Stomach smooth muscle (tissue), 2 donors: Measurements from ENCODE around the gene SEPTIN1.
A peak's percentile ranks its signal among the peaks of the same experiment; 100 is the strongest.

Experiments
- H3K27ac ChIP-seq: one replicate; pipeline ENCODE4 v1.7.0; 2013; ENCODE audit warnings: mild to moderate bottlenecking, low read length, inconsistent platforms
- H3K27me3 ChIP-seq, 2 donors: one replicate each; pipeline ENCODE4 v1.7.0; 2013; ENCODE audit warnings: low read length in 2 of 2; ENCODE audit not compliant: insufficient read depth in 2 of 2, control insufficient read depth in 1 of 2
- H3K36me3 ChIP-seq, 2 donors: one replicate each; pipeline ENCODE4 v1.7.0; 2013; ENCODE audit warnings: low read length in 2 of 2; ENCODE audit not compliant: control insufficient read depth in 2 of 2, insufficient read depth in 2 of 2
- H3K4me1 ChIP-seq: one replicate; pipeline ENCODE4 v1.7.0; 2013; ENCODE audit warnings: low read length; ENCODE audit not compliant: control insufficient read depth, insufficient read depth
- H3K4me3 ChIP-seq, 2 donors: one replicate each; pipeline ENCODE4 v1.7.0; 2013; ENCODE audit warnings: low read length in 2 of 2
- H3K9ac ChIP-seq, 2 donors: one replicate each; pipeline ENCODE4 v1.7.0; 2013; ENCODE audit warnings: low read length in 2 of 2, mild to moderate bottlenecking in 1 of 2
- H3K9me3 ChIP-seq, 2 donors: one replicate each; pipeline ENCODE4 v1.7.0; 2013; ENCODE audit warnings: low read length in 2 of 2; ENCODE audit not compliant: control insufficient read depth in 2 of 2
- donor health status: healthy.
- donor health status: Pancreatic carcinoma.

SEPTIN1 gene

GRCh38 chr16:30374538-30374937, 7.8 kb downstream of the SEPTIN1 start, which contains the start of gene MYL11:
TSS of gene MYL11 (plus strand) at chr16:30374802. CDS start at chr16:30374858, 56 bp downstream.
- Histone ChIP-seq H3K36me3 (no peaks in the 10 kb centered on the region), H3K9me3 (no peaks in the 10 kb centered on the region), H3K9ac (no peak within 1 kb of the TSS), H3K4me3 (no peak within 1 kb of the TSS), H3K27me3 (no peaks in the 10 kb centered on the region), H3K4me1 (peaks cover 22% of the 10 kb centered on the region), H3K27ac (no peak within 1 kb of the TSS)

- no peaks in the 10 kb centered on the region for H3K36me3 ChIP-seq
- H3K27ac ChIP-seq, result no peak overlapping the region
- peaks cover 33% of the 10 kb centered on the region for H3K4me1 ChIP-seq
- H3K9me3 ChIP-seq, result no peaks in the 10 kb centered on the region
- no peak overlapping the region for H3K9ac ChIP-seq
- H3K27me3 ChIP-seq, result no peaks in the 10 kb centered on the region
- no peak overlapping the region for H3K4me3 ChIP-seq
These were observed 9.6 kb downstream of the SEPTIN1 start for GRCh38 chr16:30372725-30373124.

- H3K9me3 ChIP-seq, result no peaks in the 10 kb centered on the region
- peak overlapping the region; percentile 93 for H3K27ac ChIP-seq
- no peak overlapping the region for H3K9ac ChIP-seq
- H3K4me3 ChIP-seq, result no peak overlapping the region
- H3K36me3 ChIP-seq, result no peaks in the 10 kb centered on the region
- no peaks in the 10 kb centered on the region for H3K27me3 ChIP-seq
- H3K4me1 ChIP-seq, result peaks cover 34% of the 10 kb centered on the region
These were observed 10.2 kb downstream of the SEPTIN1 start for GRCh38 chr16:30372038-30372712.

- Histone ChIP-seq H3K4me3 (peak overlapping the region; percentile 80 to 88), H3K36me3 (no peaks in the 10 kb centered on the region), H3K27me3 (no peaks in the 10 kb centered on the region), H3K9me3 (no peaks in the 10 kb centered on the region), H3K27ac (peak overlapping the region; percentile 93), H3K4me1 (peaks cover 33% of the 10 kb centered on the region), H3K9ac (peak overlapping the region; percentile 84 to 86)
These were observed 11.0 kb downstream of the SEPTIN1 start for GRCh38 chr16:30371248-30371816.

GRCh38 chr16:30370456-30371247, 11.7 kb downstream of the SEPTIN1 start, which contains the start of gene TBC1D10B:
TSS of gene TBC1D10B (minus strand) at chr16:30370494. CDS start at chr16:30370183, 311 bp downstream.
- H3K4me3 ChIP-seq, result peak within 1 kb of the TSS; percentile 88 to 90
- no peaks in the 10 kb centered on the region for H3K27me3 ChIP-seq
- peaks cover 33% of the 10 kb centered on the region for H3K4me1 ChIP-seq
- H3K36me3 ChIP-seq, result peaks cover 0 to 2% of the 10 kb centered on the region in 2 donors
- no peaks in the 10 kb centered on the region for H3K9me3 ChIP-seq
- peak within 1 kb of the TSS; percentile 84 to 86 for H3K9ac ChIP-seq
- peak within 1 kb of the TSS; percentile 93 for H3K27ac ChIP-seq

GRCh38 chr16:30369938-30370455, 12.4 kb downstream of the SEPTIN1 start:
- H3K9ac ChIP-seq, result peak overlapping the region in 1 of 2 donors; percentile 81
- H3K4me1 ChIP-seq, result peaks cover 33% of the 10 kb centered on the region
- peak overlapping the region; percentile 37 for H3K27ac ChIP-seq
- H3K4me3 ChIP-seq, result peak overlapping the region; percentile 75 to 90
- H3K36me3 ChIP-seq, result peaks cover 4 to 9% of the 10 kb centered on the region in 2 donors
- H3K27me3 ChIP-seq, result no peaks in the 10 kb centered on the region
- no peaks in the 10 kb centered on the region for H3K9me3 ChIP-seq

- peak overlapping the region; percentile 37 for H3K27ac ChIP-seq
- H3K4me3 ChIP-seq, result peak overlapping the region; percentile 75 to 90
- no peaks in the 10 kb centered on the region for H3K9me3 ChIP-seq
- peaks cover 34% of the 10 kb centered on the region for H3K4me1 ChIP-seq
- peaks cover 10 to 16% of the 10 kb centered on the region in 2 donors for H3K36me3 ChIP-seq
- no peaks in the 10 kb centered on the region for H3K27me3 ChIP-seq
- peak overlapping the region; percentile 81 for H3K9ac ChIP-seq
These were observed 13.0 kb downstream of the SEPTIN1 start for GRCh38 chr16:30369091-30369937.

GRCh38 chr16:30368792-30369090, 13.6 kb downstream of the SEPTIN1 start:
- H3K9ac ChIP-seq, result peak overlapping the region; percentile 81
- peaks cover 10 to 18% of the 10 kb centered on the region in 2 donors for H3K36me3 ChIP-seq
- peak overlapping the region; percentile 75 to 90 for H3K4me3 ChIP-seq
- no peaks in the 10 kb centered on the region for H3K9me3 ChIP-seq
- H3K27me3 ChIP-seq, result no peaks in the 10 kb centered on the region
- peaks cover 34% of the 10 kb centered on the region for H3K4me1 ChIP-seq
- H3K27ac ChIP-seq, result peak overlapping the region; percentile 37

- H3K36me3 ChIP-seq, result peaks cover 11 to 18% of the 10 kb centered on the region in 2 donors
- peak overlapping the region; percentile 75 to 90 for H3K4me3 ChIP-seq
- H3K4me1 ChIP-seq, result peaks cover 34% of the 10 kb centered on the region
- no peaks in the 10 kb centered on the region for H3K9me3 ChIP-seq
- peak overlapping the region; percentile 37 for H3K27ac ChIP-seq
- H3K9ac ChIP-seq, result peak overlapping the region; percentile 81
- H3K27me3 ChIP-seq, result no peaks in the 10 kb centered on the region
These were observed 14.1 kb downstream of the SEPTIN1 start for GRCh38 chr16:30368122-30368791.
